OCI-LY1 (cell line): ENCODE measurements around the gene ASB2.

Source experiments
- EZH2 ChIP-seq: fragments of 200-600 bp; sonication (generic), shearing (Covaris generic); IDR thresholded peaks from 2 replicates; pipeline ENCODE4 v1.8.0; 2017; ENCODE audit warnings: borderline replicate concordance, mixed run types, mild to moderate bottlenecking, antibody characterized with exemption, low read length, moderate library complexity, mixed read lengths
- TF ChIP-seq, protein P1 (sequence below): fragments of 200-600 bp; sonication (generic), shearing (Covaris generic); IDR thresholded peaks from 2 replicates; pipeline ENCODE4 v1.5.1; 2017; ENCODE audit warnings: mild to moderate bottlenecking, antibody characterized with exemption, low read length, moderate library complexity, mixed read lengths

DNA sequence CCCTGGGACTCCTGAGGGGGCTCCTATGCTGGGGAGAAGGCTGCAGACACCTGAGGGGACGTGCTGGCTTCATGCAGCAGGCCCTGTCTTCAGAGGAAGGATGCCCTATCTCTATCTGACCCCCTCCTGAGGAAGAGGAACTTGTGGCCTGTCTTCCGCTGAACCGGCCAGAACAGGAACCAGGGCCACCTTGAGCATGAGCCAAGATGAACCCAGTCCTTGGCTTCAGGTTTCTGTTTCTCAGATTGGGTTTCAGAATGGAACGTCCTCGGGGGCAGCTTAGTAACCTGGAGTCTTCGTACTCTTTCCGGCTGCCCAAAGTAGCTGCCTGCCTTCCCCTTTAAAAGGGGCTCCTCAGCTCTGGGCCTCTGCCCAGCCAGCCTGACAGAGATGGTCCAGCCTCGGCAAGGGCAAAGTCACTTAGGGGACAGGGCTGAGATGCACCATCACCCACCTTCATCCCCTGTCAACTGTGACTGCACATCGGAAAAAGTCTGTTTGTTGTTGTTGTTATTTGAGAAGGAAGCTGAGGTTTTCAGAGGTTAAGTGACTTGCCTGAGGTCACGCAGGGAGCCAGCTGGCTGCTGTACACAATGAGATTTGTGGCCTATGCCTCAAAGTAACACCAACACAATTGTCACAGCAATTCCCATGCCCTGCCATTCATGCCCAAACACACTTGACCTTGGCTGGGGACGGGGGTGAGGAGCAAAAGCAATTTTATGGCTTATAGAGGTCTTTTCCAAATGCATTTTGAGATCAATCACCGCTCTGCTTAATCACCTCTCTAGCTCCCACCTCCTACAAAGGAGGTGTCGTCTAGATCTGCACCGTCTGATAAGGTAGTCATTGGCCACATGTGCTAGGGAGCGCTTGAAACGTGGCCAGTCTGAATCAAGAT is 13.4 kb downstream of the ASB2 start:
- TF ChIP-seq, protein P1, sequence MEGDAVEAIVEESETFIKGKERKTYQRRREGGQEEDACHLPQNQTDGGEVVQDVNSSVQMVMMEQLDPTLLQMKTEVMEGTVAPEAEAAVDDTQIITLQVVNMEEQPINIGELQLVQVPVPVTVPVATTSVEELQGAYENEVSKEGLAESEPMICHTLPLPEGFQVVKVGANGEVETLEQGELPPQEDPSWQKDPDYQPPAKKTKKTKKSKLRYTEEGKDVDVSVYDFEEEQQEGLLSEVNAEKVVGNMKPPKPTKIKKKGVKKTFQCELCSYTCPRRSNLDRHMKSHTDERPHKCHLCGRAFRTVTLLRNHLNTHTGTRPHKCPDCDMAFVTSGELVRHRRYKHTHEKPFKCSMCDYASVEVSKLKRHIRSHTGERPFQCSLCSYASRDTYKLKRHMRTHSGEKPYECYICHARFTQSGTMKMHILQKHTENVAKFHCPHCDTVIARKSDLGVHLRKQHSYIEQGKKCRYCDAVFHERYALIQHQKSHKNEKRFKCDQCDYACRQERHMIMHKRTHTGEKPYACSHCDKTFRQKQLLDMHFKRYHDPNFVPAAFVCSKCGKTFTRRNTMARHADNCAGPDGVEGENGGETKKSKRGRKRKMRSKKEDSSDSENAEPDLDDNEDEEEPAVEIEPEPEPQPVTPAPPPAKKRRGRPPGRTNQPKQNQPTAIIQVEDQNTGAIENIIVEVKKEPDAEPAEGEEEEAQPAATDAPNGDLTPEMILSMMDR, result no peak
- no peak for TF ChIP-seq EZH2
